Central memory CD8-positive, alpha-beta T cell (primary cell): Measurements from ENCODE around the gene BRD3OS.
A peak's percentile ranks its signal among the peaks of the same experiment; 100 is the strongest.

Experiments
- ATAC-seq: fragments of 150-1000 bp; cut with Tn5 transposase; replicated peaks from 2 replicates; pipeline ENCODE4 v1.10.0; 2022; ENCODE audit warnings: mild to moderate bottlenecking, moderate FRiP score, moderate number of reproducible peaks; ENCODE audit not compliant: poor library complexity, severe bottlenecking; ENCODE audit errors: extremely low read depth
- DNase-seq, 2 donors: peaks; one replicate each; pipeline ENCODE4 v3.0.0; 2021; ENCODE audit warnings: low spot score in 2 of 2
- H3K27ac Mint-ChIP-seq: one replicate; pipeline ENCODE4 v1.8.0; 2022; ENCODE audit warnings: low read depth, mild to moderate bottlenecking, moderate library complexity, mixed read lengths
- H3K27me3 Mint-ChIP-seq: one replicate; pipeline ENCODE4 v1.8.0; 2022; ENCODE audit warnings: mixed read lengths
- H3K36me3 Mint-ChIP-seq: one replicate; pipeline ENCODE4 v1.8.0; 2022; ENCODE audit warnings: mild to moderate bottlenecking, moderate library complexity, mixed read lengths; ENCODE audit not compliant: insufficient read depth
- H3K4me1 Mint-ChIP-seq: one replicate; pipeline ENCODE4 v1.8.0; 2022; ENCODE audit warnings: mixed read lengths
- H3K4me3 Mint-ChIP-seq: one replicate; pipeline ENCODE4 v1.8.0; 2022; ENCODE audit warnings: mild to moderate bottlenecking, moderate library complexity, mixed read lengths
- H3K9me3 Mint-ChIP-seq: one replicate; pipeline ENCODE4 v1.8.0; 2022; ENCODE audit warnings: mixed read lengths

BRD3OS gene

DNA sequence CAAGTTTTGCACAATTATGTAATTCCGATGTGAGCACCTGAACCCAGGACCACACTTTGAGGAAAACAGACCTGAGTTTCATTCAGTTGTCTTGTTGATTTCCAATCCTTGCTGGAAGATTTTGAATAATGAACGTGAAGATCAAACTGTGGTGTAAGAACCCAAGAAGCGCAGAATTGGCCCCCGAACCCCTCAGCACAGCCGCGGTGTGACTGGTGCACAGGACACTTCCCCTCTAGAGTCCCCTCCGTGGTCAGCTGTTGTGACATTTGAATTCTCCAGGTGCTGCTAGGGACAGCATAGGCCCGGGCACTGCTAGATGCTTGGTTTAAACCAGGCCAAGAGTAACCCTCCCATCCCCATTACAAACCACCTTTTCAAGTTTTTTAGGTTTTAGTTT lies 1.7 kb downstream of the BRD3OS start:
- ATAC-seq (no peak), DNase-seq (no peak)
- no peaks in the 10 kb centered on the region for H3K27me3 Mint-ChIP-seq
- H3K36me3 Mint-ChIP-seq = peaks cover 7% of the 10 kb centered on the region
- H3K4me3 Mint-ChIP-seq = peak overlapping the region; percentile 17
- H3K4me1 Mint-ChIP-seq = peaks cover 15% of the 10 kb centered on the region
- H3K9me3 Mint-ChIP-seq = no peaks in the 10 kb centered on the region
- H3K27ac Mint-ChIP-seq = no peak overlapping the region

DNA sequence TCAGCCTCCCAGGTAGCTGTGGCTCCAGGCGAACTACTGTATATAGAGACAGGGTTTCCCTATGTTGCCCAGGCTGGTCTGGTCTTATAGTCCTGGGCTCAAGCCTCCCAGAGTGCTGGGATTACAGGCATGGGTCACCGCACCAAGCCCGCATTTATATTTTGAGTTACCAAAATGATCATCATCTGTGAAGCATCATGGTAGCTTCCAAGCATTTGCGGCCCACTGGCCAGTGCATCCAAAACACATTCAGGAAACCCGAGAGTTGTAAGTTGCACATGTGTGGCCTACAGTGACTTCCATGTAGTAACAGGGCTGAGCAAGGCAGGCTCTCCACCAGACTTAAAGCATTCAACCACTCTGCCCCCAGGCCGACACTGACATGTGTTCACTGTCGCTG lies 2.3 kb downstream of the BRD3OS start:
- H3K4me1 Mint-ChIP-seq = peaks cover 15% of the 10 kb centered on the region
- peaks cover 9% of the 10 kb centered on the region for H3K36me3 Mint-ChIP-seq
- H3K9me3 Mint-ChIP-seq = no peaks in the 10 kb centered on the region
- ATAC-seq (no peak), DNase-seq (no peak)
- H3K27me3 Mint-ChIP-seq = no peaks in the 10 kb centered on the region
- H3K27ac Mint-ChIP-seq = no peak overlapping the region
- H3K4me3 Mint-ChIP-seq = peak overlapping the region; percentile 17

DNA sequence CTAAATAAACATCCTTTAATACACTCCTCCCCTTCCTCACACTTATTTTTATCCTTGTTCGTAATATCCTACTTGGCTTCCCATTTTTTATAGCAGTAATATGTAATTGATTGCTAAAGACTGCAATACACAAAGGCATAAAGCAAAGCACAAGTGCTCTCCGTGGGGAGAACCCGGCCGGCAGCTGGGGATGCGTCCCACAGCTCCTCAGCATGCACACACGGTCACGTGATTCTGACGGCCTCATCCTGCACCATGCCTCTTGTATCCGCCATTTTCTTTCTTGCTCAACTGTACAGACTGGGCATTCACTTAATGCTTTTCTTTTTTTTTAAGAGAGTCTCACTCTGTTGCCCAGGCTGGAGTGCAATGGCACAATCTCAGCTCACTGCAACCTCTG lies 2.8 kb downstream of the BRD3OS start:
- Mint-ChIP-seq H3K27me3 (no peaks in the 10 kb centered on the region), H3K9me3 (no peaks in the 10 kb centered on the region), H3K27ac (no peak overlapping the region), H3K36me3 (peaks cover 13% of the 10 kb centered on the region), H3K4me1 (peaks cover 15% of the 10 kb centered on the region), H3K4me3 (peak overlapping the region; percentile 17)
- no peak for ATAC-seq
- DNase-seq = no peak

DNA sequence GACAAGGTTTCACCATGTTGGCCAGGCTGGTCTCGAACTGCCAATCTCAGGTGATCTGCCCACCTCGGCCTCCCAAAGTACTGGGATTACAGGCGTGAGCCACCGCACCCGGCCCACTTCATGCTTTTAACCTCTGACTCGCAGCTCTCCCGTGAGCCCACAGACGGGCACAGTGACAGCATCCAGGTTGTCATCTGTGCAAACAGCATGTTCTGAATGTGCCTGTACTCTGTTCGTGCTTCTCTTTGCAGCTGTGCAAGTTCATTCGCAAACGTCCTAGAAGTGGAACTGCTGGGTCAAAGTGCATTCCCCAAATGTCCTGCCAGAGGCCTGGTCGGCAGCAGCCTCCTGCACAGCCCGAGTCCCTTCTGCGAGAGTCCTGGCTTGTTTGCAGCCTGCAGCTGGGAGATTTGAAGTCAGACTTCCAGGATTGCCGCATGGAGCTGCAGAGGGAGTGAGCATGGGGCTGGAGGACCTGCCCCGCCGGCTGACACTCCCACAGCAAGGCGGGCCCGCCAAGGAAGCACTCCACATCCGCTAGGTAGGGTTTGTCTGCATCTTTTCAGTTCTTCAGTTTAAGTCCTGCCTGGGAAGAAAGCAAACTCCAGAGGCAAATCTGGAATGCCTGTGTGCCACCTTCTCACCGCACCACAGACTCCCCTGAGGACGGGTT lies 3.4 kb downstream of the BRD3OS start:
- DNase-seq = no peak
- ATAC-seq = no peak
- H3K27me3 Mint-ChIP-seq = no peaks in the 10 kb centered on the region
- H3K9me3 Mint-ChIP-seq = no peaks in the 10 kb centered on the region
- peaks cover 15% of the 10 kb centered on the region for H3K4me1 Mint-ChIP-seq
- H3K36me3 Mint-ChIP-seq = peaks cover 16% of the 10 kb centered on the region
- peak overlapping the region; percentile 17 for H3K4me3 Mint-ChIP-seq
- H3K27ac Mint-ChIP-seq = no peak overlapping the region

DNA sequence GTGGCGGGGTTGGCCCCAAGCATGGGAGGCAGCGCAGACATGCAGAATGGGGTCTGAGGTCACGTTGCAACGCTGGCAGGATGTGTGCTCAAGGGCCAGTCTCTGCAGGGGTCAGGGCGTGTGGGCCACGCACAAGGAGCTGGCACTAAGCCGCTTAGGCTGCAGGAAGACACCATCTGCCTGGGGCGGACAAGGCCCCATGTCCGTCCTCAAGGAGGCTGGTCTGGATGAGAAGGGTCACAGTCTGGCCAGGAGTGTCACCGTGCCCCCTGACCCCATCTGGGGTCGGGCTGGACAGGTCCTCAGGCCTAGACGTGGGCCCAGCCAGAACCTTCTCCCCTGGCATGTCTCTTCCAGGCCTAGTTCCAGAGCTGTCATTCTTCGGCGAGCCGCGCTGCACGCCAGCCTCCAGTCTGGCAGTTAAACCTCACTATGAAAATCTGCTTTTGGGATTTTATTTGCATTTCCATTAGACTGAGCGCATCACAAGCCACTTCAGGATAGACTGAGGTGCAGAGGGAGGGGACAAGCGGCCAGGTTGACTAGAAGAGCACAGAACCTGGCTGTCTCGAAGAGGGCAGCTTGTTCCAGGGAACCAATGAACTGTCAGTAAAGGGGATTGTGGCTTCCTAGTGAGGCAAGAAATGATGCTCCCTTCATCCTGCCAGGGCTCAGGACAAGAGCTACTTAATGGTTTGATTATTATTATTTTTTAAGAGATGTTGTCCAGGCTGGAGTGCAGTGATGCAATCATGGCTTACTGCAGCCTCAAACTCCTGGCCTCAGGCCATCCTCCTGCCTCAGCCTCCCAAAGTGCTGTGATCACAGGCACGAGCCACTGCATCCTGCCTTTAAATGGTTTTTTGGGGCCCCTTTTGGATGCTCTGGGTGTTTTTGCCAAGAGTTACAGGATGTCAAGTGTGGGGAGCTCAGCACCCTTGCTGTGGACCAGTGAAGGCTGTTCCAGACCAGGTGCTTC lies 4.3 kb downstream of the BRD3OS start:
- H3K4me3 Mint-ChIP-seq = no peak overlapping the region
- ATAC-seq = no peak
- no peaks in the 10 kb centered on the region for H3K9me3 Mint-ChIP-seq
- peaks cover 16% of the 10 kb centered on the region for H3K36me3 Mint-ChIP-seq
- H3K27me3 Mint-ChIP-seq = no peaks in the 10 kb centered on the region
- peaks cover 10% of the 10 kb centered on the region for H3K4me1 Mint-ChIP-seq
- no peak for DNase-seq
- no peak overlapping the region for H3K27ac Mint-ChIP-seq

DNA sequence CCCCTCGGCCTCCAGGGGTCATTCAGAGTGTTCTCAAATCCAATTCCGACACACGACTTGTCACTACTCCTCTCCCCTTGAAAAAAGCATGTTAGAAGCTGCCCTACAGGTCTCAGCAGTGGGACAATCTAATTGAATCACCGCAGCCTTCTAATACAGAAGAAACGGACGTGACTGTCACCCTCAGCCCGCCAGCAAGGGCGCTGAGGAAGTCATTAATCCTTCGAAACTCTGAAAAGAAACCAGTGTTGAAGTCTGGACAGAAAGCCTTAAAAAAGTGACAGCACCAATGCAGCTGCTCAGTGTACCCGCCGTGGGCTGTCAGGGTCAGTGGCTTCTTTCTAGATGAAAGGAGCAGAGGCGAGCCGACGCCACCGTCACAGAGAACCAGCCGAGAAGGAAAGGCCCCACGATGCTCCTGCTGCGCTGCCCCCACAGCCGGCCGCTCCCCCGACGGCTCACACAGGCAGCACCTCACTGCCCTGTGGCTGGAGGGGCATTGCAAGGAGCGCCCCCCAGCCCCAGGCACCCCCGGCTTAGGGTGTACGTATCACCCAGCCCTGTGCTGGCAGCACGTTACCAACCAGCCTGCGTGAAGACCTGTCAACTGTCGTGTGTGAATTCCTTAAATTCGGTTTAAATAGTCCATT lies 5.7 kb downstream of the BRD3OS start:
- DNase-seq (no peak), ATAC-seq (no peak)
- H3K9me3 Mint-ChIP-seq = no peaks in the 10 kb centered on the region
- peaks cover 6% of the 10 kb centered on the region for H3K4me1 Mint-ChIP-seq
- no peak overlapping the region for H3K4me3 Mint-ChIP-seq
- no peaks in the 10 kb centered on the region for H3K27me3 Mint-ChIP-seq
- H3K36me3 Mint-ChIP-seq = peaks cover 22% of the 10 kb centered on the region
- no peak overlapping the region for H3K27ac Mint-ChIP-seq

DNA sequence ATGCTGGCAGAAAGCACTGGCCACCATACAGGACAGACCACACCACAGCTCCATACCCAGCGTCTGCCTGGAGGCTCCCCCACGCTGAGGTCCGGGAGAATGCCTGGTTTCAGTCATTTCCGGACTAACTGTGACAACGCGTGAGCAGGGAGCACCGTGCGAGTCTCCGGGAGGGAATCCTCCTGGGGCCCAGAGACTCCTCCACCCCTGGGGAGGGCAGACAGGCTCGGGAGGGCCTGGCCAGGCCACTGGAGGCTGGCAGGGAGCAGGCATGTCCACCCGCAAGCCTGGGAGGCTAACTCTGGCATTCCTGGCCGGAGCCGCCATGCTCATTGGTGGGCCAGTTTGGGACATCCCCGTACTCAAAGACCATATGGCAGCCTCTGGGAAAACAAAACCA lies 6.5 kb downstream of the BRD3OS start:
- H3K27me3 Mint-ChIP-seq = no peaks in the 10 kb centered on the region
- no peaks in the 10 kb centered on the region for H3K9me3 Mint-ChIP-seq
- no peak overlapping the region for H3K4me3 Mint-ChIP-seq
- no peak for DNase-seq
- ATAC-seq = no peak
- H3K27ac Mint-ChIP-seq = no peak overlapping the region
- H3K36me3 Mint-ChIP-seq = peaks cover 30% of the 10 kb centered on the region
- peaks cover 6% of the 10 kb centered on the region for H3K4me1 Mint-ChIP-seq

DNA sequence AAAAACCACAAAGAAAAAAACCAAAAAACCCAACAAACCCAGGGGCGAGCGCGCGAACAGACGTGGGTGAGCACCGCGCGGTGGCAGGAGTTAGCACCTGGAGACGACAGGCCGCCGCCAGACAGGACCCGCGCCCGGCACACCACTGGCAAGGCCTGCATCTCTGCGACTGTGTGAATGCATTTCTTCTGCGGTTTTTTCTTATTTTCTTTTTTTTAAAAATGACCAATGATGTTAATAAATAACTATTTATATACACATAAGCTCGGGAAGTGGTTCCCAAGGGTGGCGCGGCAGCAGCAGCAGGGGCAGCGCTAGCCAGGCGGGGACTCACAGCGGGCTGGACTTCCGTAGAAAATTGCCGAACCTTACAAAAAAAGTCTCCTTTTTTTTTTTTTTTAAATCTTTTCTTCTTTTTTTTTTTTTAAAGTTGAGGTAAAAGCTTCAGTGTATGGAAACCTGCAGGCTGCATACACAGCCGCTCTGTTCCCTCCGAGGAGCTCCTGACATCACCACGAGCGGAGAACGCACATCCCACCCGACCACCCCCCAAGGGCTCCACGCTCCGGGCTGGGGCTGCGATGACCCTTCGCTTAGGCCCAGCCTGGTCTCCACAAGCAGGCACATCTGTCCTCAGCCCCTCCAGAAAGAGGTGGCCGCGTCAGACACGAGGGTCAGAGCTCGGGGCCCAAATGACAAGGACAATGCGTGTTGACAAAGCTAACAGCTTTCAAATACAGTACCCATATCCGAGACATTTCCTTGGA lies 7.4 kb downstream of the BRD3OS start:
- ATAC-seq (no peak), DNase-seq (no peak)
- Mint-ChIP-seq H3K4me3 (no peak overlapping the region), H3K4me1 (peaks cover 6% of the 10 kb centered on the region), H3K9me3 (no peaks in the 10 kb centered on the region), H3K27me3 (no peaks in the 10 kb centered on the region), H3K27ac (no peak overlapping the region), H3K36me3 (peaks cover 29% of the 10 kb centered on the region)

DNA sequence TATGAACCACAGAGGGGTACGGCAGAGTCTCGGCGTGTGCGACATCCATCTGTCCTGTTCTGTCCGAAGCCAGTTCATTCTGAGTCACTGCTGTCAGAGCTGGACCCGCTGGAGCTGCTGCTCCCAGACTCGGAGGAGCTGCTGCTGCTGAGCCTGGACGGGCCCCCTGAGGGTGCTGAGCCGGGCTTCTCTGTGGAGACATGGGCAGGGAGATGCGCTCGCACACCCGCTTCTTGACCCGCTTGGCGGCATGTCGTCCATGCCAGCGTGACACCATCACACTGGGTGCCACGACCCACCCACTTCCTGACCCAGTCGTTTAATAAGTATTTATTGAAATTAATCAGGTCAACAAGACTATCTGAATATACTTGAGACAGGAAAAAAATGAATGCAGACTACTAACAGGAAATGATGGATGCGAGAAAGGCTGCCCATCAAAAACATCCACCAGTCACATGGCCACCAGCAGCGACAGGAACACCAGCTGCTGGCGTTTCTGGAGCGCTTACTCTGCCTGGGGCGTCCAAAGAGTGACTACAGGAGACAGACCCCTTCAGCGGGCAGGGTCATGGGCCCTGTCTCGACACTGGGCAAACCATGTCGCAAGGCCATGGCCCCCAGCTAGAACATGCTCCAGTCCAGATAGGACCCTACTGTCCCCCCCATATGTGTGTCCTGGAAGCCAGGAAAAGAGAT lies 8.4 kb downstream of the BRD3OS start:
- no peak overlapping the region for H3K27ac Mint-ChIP-seq
- H3K4me3 Mint-ChIP-seq = no peak overlapping the region
- no peaks in the 10 kb centered on the region for H3K4me1 Mint-ChIP-seq
- H3K36me3 Mint-ChIP-seq = peaks cover 30% of the 10 kb centered on the region
- no peaks in the 10 kb centered on the region for H3K27me3 Mint-ChIP-seq
- DNase-seq (no peak), ATAC-seq (no peak)
- no peaks in the 10 kb centered on the region for H3K9me3 Mint-ChIP-seq

DNA sequence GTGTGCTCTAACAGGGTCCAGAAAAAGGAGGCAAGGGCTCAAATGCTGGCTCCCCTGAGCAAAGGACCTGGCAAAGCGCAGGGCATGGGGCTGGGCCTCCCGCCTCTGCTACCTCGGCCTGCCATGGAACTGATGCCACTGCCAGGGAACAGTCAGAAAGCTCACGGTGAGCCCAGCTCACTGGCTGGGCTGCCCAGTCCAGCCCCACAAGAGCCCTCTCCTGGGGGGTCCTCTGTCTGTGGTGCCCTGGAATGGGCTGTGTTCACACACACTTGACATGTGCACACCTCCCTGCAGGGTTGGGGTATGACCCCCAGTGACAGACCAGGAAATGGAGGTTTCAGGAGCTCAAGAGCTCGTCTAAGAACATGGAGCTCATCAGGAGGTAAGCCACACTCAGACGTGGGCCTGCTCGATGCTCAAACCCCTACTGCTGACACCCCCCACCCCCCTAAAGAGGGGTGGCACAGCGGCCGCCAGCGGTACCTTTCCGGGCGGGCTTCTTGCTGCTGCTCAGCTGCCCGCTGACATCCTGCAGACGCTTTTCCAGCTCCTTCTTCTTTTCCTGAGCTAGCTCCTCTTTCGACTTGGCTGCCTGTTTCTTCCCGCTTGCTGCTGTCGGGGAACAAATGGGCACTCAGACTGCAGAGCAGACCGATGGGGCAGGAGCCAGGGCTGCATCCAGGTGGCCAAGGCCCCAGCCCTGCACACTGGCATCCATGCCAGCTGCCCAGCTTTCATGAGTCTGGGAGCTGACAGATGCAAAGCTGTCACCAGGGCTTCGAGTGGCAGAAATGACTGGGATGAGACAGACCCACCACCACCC lies 9.1 kb downstream of the BRD3OS start:
- ATAC-seq = no peak
- Mint-ChIP-seq H3K9me3 (peaks cover 7% of the 10 kb centered on the region), H3K4me3 (no peak overlapping the region), H3K36me3 (peaks cover 33% of the 10 kb centered on the region), H3K4me1 (no peaks in the 10 kb centered on the region), H3K27ac (no peak overlapping the region), H3K27me3 (no peaks in the 10 kb centered on the region)
- DNase-seq = no peak
